Keratinocyte (primary cell): ENCODE measurements around the gene LIME1.

Experiments
- CTCF ChIP-seq, 3 experiments: IDR thresholded peaks in 1 of 3; conservative IDR thresholded peaks in 1 of 3; optimal IDR thresholded peaks in 1 of 3; 2 replicates in 2 of 3; 3 replicates in 1 of 3; pipeline versions ENCODE3 to v1.5.1; 2011; ENCODE audit warnings: low read length in 3 of 3, mild to moderate bottlenecking in 3 of 3, moderate library complexity in 2 of 3, control low read depth in 1 of 3, inconsistent platforms in 1 of 3; ENCODE audit not compliant: insufficient read depth in 2 of 3; ENCODE audit errors: extremely low read depth in 1 of 3
- EZH2 ChIP-seq: IDR thresholded peaks from one replicate; pipeline ENCODE4 v1.6.1; 2012; ENCODE audit warnings: inconsistent platforms, mild to moderate bottlenecking, low read length, moderate library complexity

DNA sequence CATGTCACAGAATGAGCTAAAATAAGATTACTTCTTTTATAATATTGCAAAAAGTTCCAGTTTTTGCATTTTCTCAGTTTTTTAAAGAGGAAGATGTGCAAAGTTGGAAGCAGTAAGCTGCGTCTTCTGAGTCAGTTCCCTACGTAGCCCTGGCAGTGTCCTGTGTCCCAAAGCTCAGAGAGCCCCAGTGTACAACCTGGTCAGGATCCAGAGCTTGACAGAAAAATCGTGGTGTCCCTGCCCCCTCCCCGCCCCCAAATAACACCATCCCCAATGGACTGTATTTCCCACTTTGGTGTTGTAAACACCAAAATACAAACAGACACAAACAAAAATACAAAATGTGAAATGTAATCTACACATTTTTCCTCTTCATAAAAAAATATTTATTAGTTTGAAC, 7.7 kb downstream of the LIME1 start:
- TF ChIP-seq EZH2, result no peak
- TF ChIP-seq CTCF (optimal IDR thresholded peaks at IDR 0.05 in 1 of 3, IDR thresholded peaks at IDR 0.05 in 1 of 3, conservative IDR thresholded peaks at IDR 0.05 in 1 of 3; ENCODE audit: extremely low read depth in 1 of 3, insufficient read depth in 2 of 3, low read length in 3 of 3), result no peak
